Gastroesophageal sphincter (tissue), 4 donors: ENCODE data around the gene SUDS3. TPM values are rescaled to one million over a fixed set of nuclear protein-coding genes. Genes with fewer than 3 reads are reported as not detected.
"Not testable (repeated sequence)": the region's sequence is repeated elsewhere in the genome, so short reads cannot be mapped to it uniquely, and the experiment has no call there.

ENCODE experiments used
- ATAC-seq: fragments of 150-250 bp; one replicate; pipeline ENCODE4 v1.9.1; 2016; ENCODE audit warnings: mild to moderate bottlenecking, moderate library complexity
- H3K27ac ChIP-seq, 4 donors: fragments of 200-600 bp; sonication (generic) in 3 of 4; 1 replicate in 3 of 4; 2 replicates in 1 of 4; pipeline ENCODE4 v1.5.1; 2016 to 2019
- H3K27me3 ChIP-seq: fragments of 200-600 bp; sonication (generic); one replicate; pipeline ENCODE4 v1.5.1; 2019
- H3K36me3 ChIP-seq, 2 donors: fragments of 200-600 bp; sonication (generic); one replicate each; pipeline ENCODE4 v1.5.1; 2019; ENCODE audit warnings: control low read depth in 1 of 2
- H3K4me1 ChIP-seq, 3 donors: fragments of 200-600 bp; sonication (generic); 1 replicate in 2 of 3; 2 replicates in 1 of 3; pipeline ENCODE4 v1.5.1; 2016 to 2019; ENCODE audit warnings: control low read depth in 2 of 3
- H3K4me3 ChIP-seq, 2 donors: fragments of 200-600 bp; sonication (generic); one replicate each; pipeline ENCODE4 v1.5.1; 2019; ENCODE audit warnings: mild to moderate bottlenecking in 1 of 2, moderate library complexity in 1 of 2
- H3K9me3 ChIP-seq, 3 donors: fragments of 200-600 bp; sonication (generic); one replicate each; pipeline ENCODE4 v1.5.1; 2017 to 2019; ENCODE audit warnings: control low read depth in 2 of 3
- CTCF ChIP-seq, 4 experiments: fragments of 200-600 bp in 2 of 4; fragments of 450-650 bp in 2 of 4; sonication (generic) in 1 of 4; IDR thresholded peaks; one replicate each; pipeline ENCODE4 v1.5.1; 2017 to 2019; ENCODE audit warnings: antibody characterized with exemption in 4 of 4, mild to moderate bottlenecking in 2 of 4, moderate library complexity in 2 of 4
- EP300 ChIP-seq: sonication (generic); formaldehyde crosslinking; IDR thresholded peaks from one replicate; pipeline ENCODE4 v1.6.1; 2017; ENCODE audit warnings: antibody characterized with exemption, mild to moderate bottlenecking
- POLR2A ChIP-seq, 2 donors: fragments of 450-650 bp; IDR thresholded peaks; one replicate each; pipeline ENCODE4 v1.6.1; 2017; ENCODE audit warnings: antibody characterized with exemption in 2 of 2, mild to moderate bottlenecking in 2 of 2, moderate library complexity in 1 of 2
- POLR2AphosphoS5 ChIP-seq: sonication (generic); formaldehyde crosslinking; IDR thresholded peaks from one replicate; pipeline ENCODE4 v1.6.1; 2017; ENCODE audit warnings: antibody characterized with exemption
- WGBS, 2 donors: methylation state at CpG; one replicate each; pipeline ENCODE4 v1.1.5; 2018; ENCODE audit warnings: low coverage in 1 of 2; 5-methylcytosine and 5-hydroxymethylcytosine counted together
- total RNA-seq, 4 donors: library from RNA; depleted of rRNA; stranded (reverse); fragments of >200 nt; gene quantifications; one replicate each; pipeline ENCODE4 v1.1.0, GENCODE V29; 2016

Gene SUDS3
- total RNA-seq, 4 donors from 2014 or later, result 57.2 to 65.5 (median 61.5) TPM

GRCh38 chr12:118347916-118348315, 28.4 kb upstream of the SUDS3 start:
- Histone ChIP-seq H3K9me3 (no peaks in the 10 kb centered on the region), H3K36me3 (no peaks in the 10 kb centered on the region), H3K4me3 (no peak overlapping the region), H3K27ac (no peak overlapping the region), H3K4me1 (no peaks in the 10 kb centered on the region), H3K27me3 (no peaks in the 10 kb centered on the region)
- TF ChIP-seq EP300 (no peak), POLR2A (IDR thresholded peaks at IDR 0.05) (no peak), POLR2AphosphoS5 (no peak), CTCF (IDR thresholded peaks at IDR 0.05) (no peak)
- WGBS, 2 donors, result 100% methylated on average over 2 of the region's 2 CpGs; no CpG with 5 or more reads in 1 of the 2 donors
- no peak for ATAC-seq

GRCh38 chr12:118350908-118351559, 25.3 kb upstream of the SUDS3 start:
- H3K27ac ChIP-seq, result no peak overlapping the region
- WGBS, 2 donors, result 89% methylated on average over 3 to 6 of the region's 6 CpGs

GRCh38 chr12:118353721-118354120, 22.6 kb upstream of the SUDS3 start:
- H3K27ac ChIP-seq, result no peak overlapping the region
- no peak overlapping the region for H3K4me3 ChIP-seq
- H3K4me1 ChIP-seq, result peaks cover 3 to 26% (median 3%) of the 10 kb centered on the region in 3 donors
- 84 to 87% methylated on average over 3 to 4 of the region's 4 CpGs for WGBS, 2 donors
- no peak for TF ChIP-seq POLR2AphosphoS5
- no peak for TF ChIP-seq POLR2A (IDR thresholded peaks at IDR 0.05)
- TF ChIP-seq EP300, result no peak
- no peak for TF ChIP-seq CTCF (IDR thresholded peaks at IDR 0.05)
- H3K9me3 ChIP-seq, result no peaks in the 10 kb centered on the region
- H3K36me3 ChIP-seq, result no peaks in the 10 kb centered on the region
- H3K27me3 ChIP-seq, result no peaks in the 10 kb centered on the region
- ATAC-seq, result no peak

More at GRCh38 chr12:118350908-118351559, 25.3 kb upstream of the SUDS3 start:
- Histone ChIP-seq H3K9me3 (no peaks in the 10 kb centered on the region), H3K4me1 (peaks cover 0 to 6% (median 0%) of the 10 kb centered on the region in 3 donors), H3K27me3 (no peaks in the 10 kb centered on the region), H3K36me3 (no peaks in the 10 kb centered on the region), H3K4me3 (no peak overlapping the region)
- ATAC-seq, result no peak
- TF ChIP-seq CTCF (IDR thresholded peaks at IDR 0.05) (no peak), POLR2AphosphoS5 (no peak), EP300 (no peak), POLR2A (IDR thresholded peaks at IDR 0.05) (no peak)

- H3K36me3 ChIP-seq, H3K4me3 ChIP-seq, H3K27me3 ChIP-seq, H3K9me3 ChIP-seq, H3K27ac ChIP-seq, ATAC-seq: not testable (repeated sequence)
- WGBS, 2 donors, result 83 to 96% methylated on average over 1 to 3 of the region's 4 CpGs
- H3K4me1 ChIP-seq, result peaks cover 3 to 26% (median 3%) of the 10 kb centered on the region in 3 donors
These were observed 21.9 kb upstream of the SUDS3 start for GRCh38 chr12:118354503-118354902.

- Histone ChIP-seq H3K9me3 (no peaks in the 10 kb centered on the region), H3K27me3 (no peaks in the 10 kb centered on the region), H3K27ac (no peak overlapping the region), H3K4me1 (peaks cover 3 to 26% (median 3%) of the 10 kb centered on the region in 3 donors), H3K36me3 (no peaks in the 10 kb centered on the region), H3K4me3 (no peak overlapping the region)
- ATAC-seq, result no peak
- WGBS, 2 donors, result 100% methylated on average over 1 of the region's 1 CpG
- TF ChIP-seq POLR2AphosphoS5 (no peak), CTCF (IDR thresholded peaks at IDR 0.05) (no peak), EP300 (no peak), POLR2A (IDR thresholded peaks at IDR 0.05) (no peak)
These were observed 21.5 kb upstream of the SUDS3 start for GRCh38 chr12:118354903-118355302.
